ENCODE data around the gene SPEG.

GRCh38 chr2:219398721-219399363 lies 35.8 kb upstream of the SPEG start:
- TF ChIP-seq CTCF (IDR thresholded peaks at IDR 0.05) (no peak), POLR2A (IDR thresholded peaks at IDR 0.05) (no peak)

Measured in right lobe of liver (tissue), 4 donors.